Measurements from ENCODE around the gene CTRB1.
"Not testable (repeated sequence)": the region's sequence is repeated elsewhere in the genome, so short reads cannot be mapped to it uniquely, and the experiment has no call there.

The CTRB1 gene

GRCh38 chr16:75204905-75205304 is 13.9 kb upstream of the CTRB1 start:
- not testable (repeated sequence) for DNase-seq

- DNase-seq: not testable (repeated sequence)
Measured at GRCh38 chr16:75205438-75205837, 13.3 kb upstream of the CTRB1 start.

DNA sequence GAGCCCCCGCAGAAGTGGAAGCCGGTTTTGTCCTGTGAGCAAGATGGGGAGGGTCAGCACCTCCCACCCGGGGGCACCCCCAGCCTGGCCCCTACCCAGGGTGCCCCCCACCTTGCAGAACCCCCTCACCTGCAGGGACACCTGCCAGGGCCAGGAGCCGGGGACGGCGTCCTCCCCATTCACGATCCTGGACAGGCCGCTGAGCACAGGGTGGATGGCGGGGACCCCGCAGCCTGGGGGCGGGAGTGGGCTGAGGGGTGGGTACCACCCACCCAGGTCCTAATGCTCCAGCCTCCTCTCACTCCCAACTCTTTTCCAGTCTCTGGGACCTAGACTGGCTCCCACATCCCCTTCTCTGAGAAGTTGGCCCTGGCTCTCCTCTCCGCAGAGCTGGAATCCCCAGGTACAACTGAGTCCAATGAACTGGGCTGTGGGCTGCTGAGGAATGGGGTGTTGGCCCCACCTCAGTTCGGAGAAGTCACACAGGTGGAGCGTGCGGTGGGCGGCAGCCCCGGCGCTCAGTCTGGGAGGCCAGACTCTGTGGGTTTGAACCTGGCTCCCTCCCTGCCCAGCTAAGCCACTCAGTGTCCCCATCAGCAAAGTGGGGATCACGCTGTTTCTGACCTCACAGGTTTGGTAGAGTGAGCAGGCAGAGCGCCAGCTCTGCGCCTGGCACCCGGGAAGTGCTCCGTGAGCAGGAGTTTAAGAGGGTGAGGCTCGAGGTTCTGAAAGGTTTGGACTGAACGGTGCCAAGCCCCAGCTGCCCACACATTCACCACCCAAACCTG is 12.6 kb upstream of the CTRB1 start:
- not testable (repeated sequence) for DNase-seq

- no peak for DNase-seq
Measured at GRCh38 chr16:75206749-75207451, 11.9 kb upstream of the CTRB1 start, which contains the start of gene CTRB2. TSS of gene CTRB2 (minus strand) at chr16:75207161. CDS start at chr16:75207141, 20 bp downstream.

DNA sequence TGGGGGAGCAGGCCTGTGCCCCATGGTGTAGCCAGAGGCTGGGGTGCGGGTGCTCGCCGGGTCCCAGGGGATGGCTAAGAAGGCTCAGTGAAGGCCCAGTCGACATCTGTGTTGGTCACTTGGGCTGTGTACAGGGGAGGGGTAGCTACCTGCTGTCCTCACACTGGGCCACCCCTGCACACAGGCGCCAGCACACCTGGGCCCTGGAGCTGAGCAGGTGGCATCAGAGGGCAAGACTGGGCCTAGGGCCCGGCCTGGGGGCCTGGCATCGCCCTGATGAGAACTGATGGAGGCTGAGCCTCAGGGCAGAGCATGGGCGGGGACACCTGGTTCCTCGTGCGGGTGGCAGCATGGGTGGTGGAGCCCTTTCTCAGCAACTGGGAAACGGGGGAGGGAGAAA is 11.0 kb upstream of the CTRB1 start:
- no peak for DNase-seq

GRCh38 chr16:75208242-75208825 is 10.5 kb upstream of the CTRB1 start:
- no peak for DNase-seq

DNA sequence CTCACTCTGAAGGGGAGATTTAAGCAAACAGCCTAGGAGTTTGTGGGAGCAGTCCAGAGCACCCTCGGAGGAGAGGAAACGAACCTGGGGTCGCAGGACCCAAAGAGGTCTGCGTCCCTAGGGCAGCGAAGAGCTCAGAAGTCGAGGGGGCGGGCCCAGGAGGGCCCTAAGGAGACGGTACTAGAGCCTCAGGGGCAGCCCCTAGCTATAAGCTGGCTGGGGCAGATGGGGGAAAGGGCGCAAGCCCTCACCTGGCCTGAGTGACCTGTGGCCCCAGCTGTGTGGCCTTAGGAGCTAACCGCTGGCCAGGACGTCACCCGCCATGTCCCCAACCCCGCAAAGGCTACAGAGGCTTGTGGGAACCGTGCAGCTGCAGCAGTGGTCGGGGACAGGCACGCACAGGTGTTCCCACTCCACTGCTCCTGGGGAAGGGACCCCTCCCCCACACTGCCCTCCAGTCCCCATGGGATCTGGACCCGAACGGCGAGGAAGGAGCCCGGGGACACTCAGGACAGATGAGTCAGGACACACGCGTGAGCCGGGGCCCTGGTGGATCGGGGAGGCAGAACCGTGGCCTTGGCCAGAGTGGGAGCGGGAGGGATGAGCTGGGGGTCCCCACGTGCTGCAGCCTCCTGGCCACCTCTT is 9.8 kb upstream of the CTRB1 start:
- DNase-seq: no peak

- not testable (repeated sequence) for DNase-seq
Measured at GRCh38 chr16:75209514-75209913, 9.3 kb upstream of the CTRB1 start.

GRCh38 chr16:75209944-75210343 is 8.8 kb upstream of the CTRB1 start:
- DNase-seq: no peak

- DNase-seq: not testable (repeated sequence)
Measured at GRCh38 chr16:75211286-75211685, 7.5 kb upstream of the CTRB1 start.

- no peak for DNase-seq
Measured at GRCh38 chr16:75216127-75216526, 2.7 kb upstream of the CTRB1 start.

DNA sequence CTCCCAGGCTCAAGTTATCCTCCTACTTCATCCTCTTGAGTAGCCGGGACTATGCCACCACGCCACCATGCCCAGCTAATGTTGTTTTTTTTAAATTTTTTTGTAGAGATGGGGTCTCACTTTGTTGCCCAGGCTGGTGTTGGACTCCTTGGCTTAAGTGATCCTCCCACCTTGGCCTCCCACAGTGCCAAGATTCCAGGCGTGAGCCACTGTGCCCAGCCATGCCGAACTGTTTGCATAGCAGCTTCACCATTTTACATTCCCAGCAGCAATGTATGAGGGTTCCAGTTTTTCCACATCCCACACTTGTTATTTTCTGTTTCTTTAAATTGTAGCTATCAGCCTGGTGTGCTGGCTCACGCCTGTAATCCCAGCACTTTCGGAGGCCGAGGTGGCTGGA is 2.2 kb upstream of the CTRB1 start:
- DNase-seq: no peak

GRCh38 chr16:75217389-75217851 is 1.4 kb upstream of the CTRB1 start:
- DNase-seq: no peak

DNA sequence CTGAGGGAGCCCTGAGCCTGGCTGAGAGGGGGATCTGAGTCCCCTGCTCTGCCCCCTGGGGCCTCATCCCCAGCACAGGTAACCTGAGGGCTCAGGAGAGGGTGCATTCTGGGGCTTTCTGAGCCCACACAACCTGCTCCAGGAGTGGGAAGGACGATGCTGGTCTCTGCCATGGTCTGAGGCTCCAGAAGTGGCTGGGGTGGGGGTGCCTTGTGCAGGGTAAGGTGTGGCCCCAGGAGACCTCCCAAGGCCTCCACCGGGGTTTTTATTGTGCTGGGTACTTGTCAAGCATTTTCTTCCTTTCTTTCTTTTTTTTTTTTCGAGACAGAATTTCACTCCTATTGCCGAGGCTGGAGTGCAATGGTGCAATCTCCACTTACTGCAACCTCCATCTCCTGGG is 300 bp downstream of the CTRB1 start:
- DNase-seq: no peak

GRCh38 chr16:75219838-75220237 is 1.1 kb downstream of the CTRB1 start:
- no peak for DNase-seq

GRCh38 chr16:75222271-75222783 is 3.5 kb downstream of the CTRB1 start:
- no peak for DNase-seq

GRCh38 chr16:75223129-75223528 is 4.3 kb downstream of the CTRB1 start:
- not testable (repeated sequence) for DNase-seq

DNA sequence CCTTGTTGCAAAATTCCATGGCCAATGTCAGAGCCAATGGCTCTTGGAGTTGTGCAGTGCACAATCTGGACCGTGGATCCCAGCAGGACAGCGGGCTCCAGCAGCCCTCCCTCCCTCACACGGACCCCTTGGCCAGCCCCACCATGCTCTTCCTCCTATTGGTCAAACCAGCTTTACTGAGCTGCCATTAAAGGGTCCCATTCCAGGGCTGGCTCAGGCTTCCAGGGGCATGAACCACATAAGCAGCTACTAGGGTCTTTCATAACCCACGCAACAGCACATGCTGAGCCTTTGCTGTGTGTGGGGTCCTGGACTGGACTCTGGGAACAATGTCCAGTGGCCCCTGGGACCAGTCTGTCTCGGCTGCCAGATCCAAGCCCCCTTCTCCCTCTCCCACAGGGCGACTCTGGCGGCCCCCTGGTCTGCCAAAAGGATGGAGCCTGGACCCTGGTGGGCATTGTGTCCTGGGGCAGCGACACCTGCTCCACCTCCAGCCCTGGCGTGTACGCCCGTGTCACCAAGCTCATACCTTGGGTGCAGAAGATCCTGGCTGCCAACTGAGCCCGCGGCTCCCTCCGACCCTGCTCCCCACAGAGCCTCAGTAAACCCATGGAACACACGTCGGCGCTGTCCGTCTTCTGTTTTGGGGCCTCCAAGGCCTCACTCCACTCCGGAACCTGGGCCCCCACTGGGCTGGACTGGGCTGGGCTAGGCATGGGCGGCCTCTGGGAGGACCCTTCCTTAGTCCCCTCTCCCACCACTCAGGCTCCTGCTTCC is 5.7 kb downstream of the CTRB1 start:
- DNase-seq: no peak

GRCh38 chr16:75225092-75225491 is 6.3 kb downstream of the CTRB1 start:
- no peak for DNase-seq

GRCh38 chr16:75225678-75226515 is 7.1 kb downstream of the CTRB1 start:
- no peak for DNase-seq
